ENCODE measurements around the gene FKBP1B. TPM values are rescaled to one million over a fixed set of nuclear protein-coding genes. Genes with fewer than 3 reads are reported as not detected.

FKBP1B gene
- total RNA-seq, 4 donors from 2014 or later: 3.6 to 8.7 (median 7.3) TPM

DNA sequence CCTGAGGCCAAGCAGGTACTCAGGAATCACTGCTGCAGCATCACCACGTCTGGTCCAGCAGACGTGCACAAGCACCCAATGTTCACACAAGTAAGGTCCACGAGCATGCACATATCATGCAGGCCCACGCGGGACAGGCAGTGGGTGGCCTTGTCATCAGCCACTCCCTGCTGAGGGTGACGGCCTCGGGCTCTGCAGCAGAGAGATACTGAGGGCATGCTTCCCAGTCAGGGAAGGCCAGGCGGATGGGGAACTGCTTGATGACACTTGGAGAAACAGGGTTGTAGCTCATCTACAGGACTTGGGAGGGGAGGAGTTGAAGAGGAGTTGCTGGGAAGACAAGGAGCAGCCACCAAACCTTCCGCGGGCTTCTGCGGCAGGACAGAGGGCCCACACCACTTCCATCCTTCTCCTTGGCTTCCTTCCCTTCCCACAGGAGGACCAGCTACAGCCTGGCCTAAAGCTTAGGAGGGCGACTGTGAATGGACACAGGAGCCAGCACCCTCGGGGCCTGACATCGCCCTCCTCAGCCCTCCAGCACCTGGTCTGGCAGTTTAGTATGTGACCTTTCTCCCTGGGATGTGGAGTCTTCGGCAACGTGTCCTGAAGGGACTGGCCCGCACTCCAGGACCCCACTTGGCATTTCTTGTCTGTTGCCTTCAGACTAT is 24.4 kb upstream of the FKBP1B start:
- TF ChIP-seq, protein P1, sequence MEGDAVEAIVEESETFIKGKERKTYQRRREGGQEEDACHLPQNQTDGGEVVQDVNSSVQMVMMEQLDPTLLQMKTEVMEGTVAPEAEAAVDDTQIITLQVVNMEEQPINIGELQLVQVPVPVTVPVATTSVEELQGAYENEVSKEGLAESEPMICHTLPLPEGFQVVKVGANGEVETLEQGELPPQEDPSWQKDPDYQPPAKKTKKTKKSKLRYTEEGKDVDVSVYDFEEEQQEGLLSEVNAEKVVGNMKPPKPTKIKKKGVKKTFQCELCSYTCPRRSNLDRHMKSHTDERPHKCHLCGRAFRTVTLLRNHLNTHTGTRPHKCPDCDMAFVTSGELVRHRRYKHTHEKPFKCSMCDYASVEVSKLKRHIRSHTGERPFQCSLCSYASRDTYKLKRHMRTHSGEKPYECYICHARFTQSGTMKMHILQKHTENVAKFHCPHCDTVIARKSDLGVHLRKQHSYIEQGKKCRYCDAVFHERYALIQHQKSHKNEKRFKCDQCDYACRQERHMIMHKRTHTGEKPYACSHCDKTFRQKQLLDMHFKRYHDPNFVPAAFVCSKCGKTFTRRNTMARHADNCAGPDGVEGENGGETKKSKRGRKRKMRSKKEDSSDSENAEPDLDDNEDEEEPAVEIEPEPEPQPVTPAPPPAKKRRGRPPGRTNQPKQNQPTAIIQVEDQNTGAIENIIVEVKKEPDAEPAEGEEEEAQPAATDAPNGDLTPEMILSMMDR (IDR thresholded peaks at IDR 0.05; ENCODE audit: low read depth): no peak

DNA sequence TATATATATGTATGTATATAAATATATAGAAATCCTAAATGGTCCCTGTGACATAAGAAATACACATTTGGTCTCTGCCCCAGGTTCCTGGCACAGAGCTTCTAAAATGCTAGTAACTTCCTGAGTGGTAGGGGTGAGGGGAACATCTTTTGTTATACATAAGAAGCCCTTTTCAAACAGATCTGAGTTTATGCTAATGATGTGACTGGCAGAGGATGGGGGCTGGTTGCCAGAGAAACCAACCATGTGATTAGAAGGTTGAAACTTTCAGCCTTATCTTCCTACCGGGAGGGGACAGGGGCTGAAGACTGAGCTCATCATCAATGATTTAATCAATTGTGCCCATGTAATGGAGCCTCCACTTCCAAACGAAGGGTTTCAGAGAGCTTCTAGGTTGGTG is 23.3 kb upstream of the FKBP1B start:
- TF ChIP-seq, protein P1 (IDR thresholded peaks at IDR 0.05; ENCODE audit: low read depth): no peak

- TF ChIP-seq, protein P1 (IDR thresholded peaks at IDR 0.05; ENCODE audit: low read depth): no peak
Observed at GRCh38 chr2:24038786-24039499, 10.6 kb upstream of the FKBP1B start.

- TF ChIP-seq, protein P1 (IDR thresholded peaks at IDR 0.05; ENCODE audit: low read depth): no peak
Observed at GRCh38 chr2:24040511-24040910, 9.0 kb upstream of the FKBP1B start.

GRCh38 chr2:24045511-24046508 is 3.7 kb upstream of the FKBP1B start:
- TF ChIP-seq, protein P1 (IDR thresholded peaks at IDR 0.05; ENCODE audit: low read depth): no peak

DNA sequence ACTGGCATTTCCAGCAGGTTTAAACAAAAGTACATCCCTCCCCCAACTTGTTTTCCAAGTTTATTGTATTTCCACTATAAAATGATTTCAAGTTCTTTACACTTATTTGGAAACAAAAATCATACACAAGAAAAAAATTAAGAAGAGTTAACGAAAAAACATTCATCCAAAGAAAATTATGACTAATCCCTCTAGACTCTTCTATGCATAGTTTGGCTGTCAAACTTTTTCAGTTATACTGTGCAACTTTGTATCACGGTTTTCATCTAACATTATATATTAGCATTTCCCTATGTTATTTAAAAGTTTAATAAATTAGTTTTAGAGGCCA is 3.0 kb upstream of the FKBP1B start:
- TF ChIP-seq, protein P1 (IDR thresholded peaks at IDR 0.05; ENCODE audit: low read depth): no peak
